AG09309 (cell line): ENCODE results near the gene SEC22A.
A peak's percentile ranks its signal among the peaks of the same experiment; 100 is the strongest.

Experiments used
- DNase-seq: peaks from one replicate; pipeline ENCODE4 v3.0.0-alpha.2; 2010; ENCODE audit warnings: low read depth
- H3K4me3 ChIP-seq: 2 replicates; pipeline ENCODE4 v1.5.1; 2011; ENCODE audit warnings: mild to moderate bottlenecking, low read depth, low read length, moderate library complexity; ENCODE audit not compliant: control insufficient read depth
- TF ChIP-seq, protein P1 (sequence below): IDR thresholded peaks from 2 replicates; pipeline ENCODE4 v1.5.1; 2011; ENCODE audit warnings: mild to moderate bottlenecking, low read depth, low read length, inconsistent platforms; ENCODE audit not compliant: insufficient read depth, control insufficient read depth; ENCODE audit errors: missing control alignments

SEC22A gene

DNA sequence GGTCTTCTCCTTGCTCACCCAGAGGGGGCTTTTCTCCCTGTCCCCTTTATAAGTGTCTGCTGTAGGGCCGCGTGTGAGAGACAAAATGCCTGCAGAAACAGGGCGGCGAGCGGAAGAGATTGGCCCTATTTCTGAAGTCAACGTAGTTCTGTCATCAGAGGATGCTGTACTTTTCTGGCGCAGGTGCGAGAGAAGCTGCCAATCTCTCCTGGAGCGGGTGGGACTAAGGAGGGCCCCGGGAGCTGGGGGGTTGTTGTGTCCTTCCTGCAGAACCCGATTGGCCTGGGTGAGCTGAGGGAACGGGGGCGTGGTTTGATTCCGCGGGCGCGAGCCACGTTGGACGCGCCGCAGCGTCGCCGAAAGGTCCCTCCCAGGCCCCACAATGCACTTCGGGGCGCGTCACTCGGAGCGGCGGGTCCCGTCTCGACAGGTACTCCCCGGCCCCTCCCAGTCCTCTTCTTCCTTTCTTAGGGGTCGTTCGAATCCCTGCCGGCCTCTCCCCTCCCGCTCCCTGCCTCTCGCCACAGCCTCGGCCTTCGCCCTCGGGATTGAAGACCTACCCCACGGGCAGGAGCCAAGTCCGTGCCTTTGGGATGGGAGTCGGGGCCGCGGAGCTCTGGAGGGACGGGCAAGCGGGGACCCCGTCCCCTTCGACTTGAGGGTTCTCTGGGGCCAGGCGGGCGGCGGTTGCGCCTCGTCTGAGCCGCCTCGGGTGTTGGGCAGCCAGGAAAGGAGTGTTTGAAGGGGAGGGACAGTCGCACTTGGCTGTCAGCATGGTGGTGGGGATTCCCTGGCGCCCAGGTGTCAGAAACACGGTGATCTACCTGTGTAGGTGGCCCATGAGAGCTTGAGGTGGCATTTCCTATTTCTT lies at the start of gene SEC22A:
Gene SEC22A, plus strand, starts transcription at position 387 of the 871 bp plus-strand sequence. CDS start 7,275 bp downstream, outside the sequence.
- peak within 1 kb of the TSS; percentile 100 for H3K4me3 ChIP-seq
- TF ChIP-seq, protein P1, sequence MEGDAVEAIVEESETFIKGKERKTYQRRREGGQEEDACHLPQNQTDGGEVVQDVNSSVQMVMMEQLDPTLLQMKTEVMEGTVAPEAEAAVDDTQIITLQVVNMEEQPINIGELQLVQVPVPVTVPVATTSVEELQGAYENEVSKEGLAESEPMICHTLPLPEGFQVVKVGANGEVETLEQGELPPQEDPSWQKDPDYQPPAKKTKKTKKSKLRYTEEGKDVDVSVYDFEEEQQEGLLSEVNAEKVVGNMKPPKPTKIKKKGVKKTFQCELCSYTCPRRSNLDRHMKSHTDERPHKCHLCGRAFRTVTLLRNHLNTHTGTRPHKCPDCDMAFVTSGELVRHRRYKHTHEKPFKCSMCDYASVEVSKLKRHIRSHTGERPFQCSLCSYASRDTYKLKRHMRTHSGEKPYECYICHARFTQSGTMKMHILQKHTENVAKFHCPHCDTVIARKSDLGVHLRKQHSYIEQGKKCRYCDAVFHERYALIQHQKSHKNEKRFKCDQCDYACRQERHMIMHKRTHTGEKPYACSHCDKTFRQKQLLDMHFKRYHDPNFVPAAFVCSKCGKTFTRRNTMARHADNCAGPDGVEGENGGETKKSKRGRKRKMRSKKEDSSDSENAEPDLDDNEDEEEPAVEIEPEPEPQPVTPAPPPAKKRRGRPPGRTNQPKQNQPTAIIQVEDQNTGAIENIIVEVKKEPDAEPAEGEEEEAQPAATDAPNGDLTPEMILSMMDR: no peak
- peak; percentile 51 for DNase-seq

- TF ChIP-seq, protein P1: no peak
- no peak overlapping the region for H3K4me3 ChIP-seq
- DNase-seq: no peak
Measured at GRCh38 chr3:123152687-123153086, 49.1 kb upstream of the SEC22A start.

DNA sequence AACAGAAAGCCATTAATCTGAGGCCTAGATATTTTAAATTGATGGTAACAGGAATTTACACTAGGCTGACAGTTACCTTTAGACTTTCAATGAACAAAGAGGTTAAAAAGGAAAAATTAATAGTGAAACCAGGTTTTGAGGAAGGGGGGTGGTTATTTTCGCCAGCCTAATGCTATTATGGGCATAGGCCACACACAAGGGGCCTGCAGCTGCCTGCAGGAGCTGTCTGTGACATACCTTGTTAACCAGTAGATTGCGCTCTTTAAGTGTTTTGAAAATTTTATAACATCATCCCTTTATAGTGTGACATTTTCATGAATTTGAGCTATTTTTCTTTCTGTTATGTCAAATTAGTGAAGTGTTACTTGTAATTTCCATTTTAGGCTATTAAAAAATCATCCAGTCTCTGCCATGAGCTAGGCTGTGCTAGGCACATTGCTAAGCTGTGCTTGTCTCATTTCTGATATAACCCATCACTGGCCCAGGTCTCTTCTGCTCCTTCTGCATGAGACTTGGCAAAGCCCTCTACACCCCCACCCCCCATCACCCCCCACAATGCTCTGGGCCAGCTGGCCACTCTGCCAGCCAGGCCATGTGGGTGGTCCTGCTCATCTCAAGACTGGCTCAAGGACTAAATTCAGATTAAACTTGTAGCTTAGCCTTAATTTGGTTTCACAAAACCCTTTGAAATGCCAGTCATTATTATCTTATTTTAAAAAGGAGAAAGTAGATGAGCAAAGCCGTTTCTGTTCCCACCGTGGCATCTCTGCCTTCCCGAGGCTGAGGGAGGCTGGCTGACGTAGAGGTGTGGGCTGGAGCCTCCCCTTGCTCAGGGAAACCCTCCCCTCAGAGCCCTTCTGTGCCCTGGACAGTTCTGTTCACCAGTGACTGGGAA lies 48.4 kb upstream of the SEC22A start:
- no peak overlapping the region for H3K4me3 ChIP-seq
- no peak for DNase-seq
- TF ChIP-seq, protein P1: no peak

GRCh38 chr3:123154020-123154985 lies 47.4 kb upstream of the SEC22A start:
- no peak overlapping the region for H3K4me3 ChIP-seq
- no peak for DNase-seq
- TF ChIP-seq, protein P1: no peak

DNA sequence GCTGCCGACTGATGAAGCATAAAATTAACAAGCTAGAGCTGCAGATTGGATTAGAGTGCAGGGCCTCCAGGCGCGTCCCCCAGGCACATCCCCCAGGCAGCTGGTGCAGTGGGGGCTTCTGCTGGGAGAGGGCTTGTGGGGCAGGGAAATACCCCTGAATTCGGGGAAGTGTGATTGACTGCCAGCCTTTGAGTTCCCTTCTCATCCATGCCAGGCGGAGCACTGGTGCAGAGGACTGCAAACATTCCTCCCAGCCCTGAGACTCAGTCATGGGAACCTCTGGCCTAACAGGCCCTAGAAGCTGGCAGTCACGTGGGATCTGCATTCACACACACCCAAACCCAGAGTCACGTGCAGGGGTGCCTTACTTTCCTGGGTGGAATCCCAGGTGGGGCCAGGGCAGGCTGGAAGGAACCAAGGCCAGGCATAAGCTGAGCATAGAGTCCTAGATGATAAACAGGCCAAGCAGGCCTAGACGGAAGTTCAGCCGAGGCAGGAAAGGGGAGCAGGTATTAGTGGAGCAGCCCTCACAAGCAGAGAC lies 46.2 kb upstream of the SEC22A start:
- DNase-seq: no peak
- TF ChIP-seq, protein P1: no peak
- no peak overlapping the region for H3K4me3 ChIP-seq
